HL-60/S4 treated with phorbol 12-myristate 13-acetate at 8.2 ng/mL for 4 days and 3 days (cell line): Measurements from ENCODE around the gene RPGRIP1L.
"Not testable (repeated sequence)": the region's sequence is repeated elsewhere in the genome, so short reads cannot be mapped to it uniquely, and the experiment has no call there.

Experiments used
- in situ Hi-C: fragments of 300-500 bp; cut with MboI; formaldehyde crosslinking; loops from 2 replicates; pipeline ENCODE4 v1.15.0; 2022; ENCODE audit warnings: low sequenced_read_pairs

The RPGRIP1L gene

DNA sequence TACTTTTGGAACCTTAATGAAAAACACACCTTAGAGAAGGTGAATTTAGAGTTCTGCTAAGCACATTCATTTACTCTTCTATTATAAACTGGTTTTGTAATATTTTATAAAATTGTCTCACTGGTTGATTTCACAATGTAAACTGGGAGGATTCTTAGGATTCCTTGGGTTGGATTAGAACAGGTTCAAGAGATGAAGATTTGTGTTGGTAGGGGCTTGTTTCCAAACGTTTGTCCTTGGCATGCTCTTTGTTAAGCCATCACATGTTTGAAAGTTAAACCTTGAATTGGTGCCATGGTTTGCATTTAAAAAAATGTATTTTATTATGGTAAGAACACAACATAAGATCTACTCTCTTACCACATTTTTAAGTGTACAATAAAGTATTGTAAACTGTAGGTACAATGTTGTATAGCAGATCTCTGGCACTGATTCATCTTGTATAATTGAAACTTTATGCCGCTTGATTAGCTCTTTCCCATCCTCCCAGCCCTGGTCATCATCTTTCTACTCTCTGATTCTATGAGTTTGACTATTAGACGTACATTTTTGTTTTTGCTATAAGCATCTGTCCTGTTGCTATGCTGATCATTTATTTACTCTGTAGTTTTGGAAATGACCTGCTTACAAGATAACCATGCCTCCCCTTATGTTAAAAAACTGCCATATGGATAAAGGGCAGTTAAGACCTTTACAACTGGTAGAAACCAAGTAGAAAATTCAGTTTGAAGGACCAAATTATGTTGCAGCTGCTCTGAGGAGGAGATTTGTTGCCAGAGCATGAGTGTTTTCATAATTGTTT, 9.9 kb upstream of the RPGRIP1L start:
- in situ Hi-C loops = no loop called here

DNA sequence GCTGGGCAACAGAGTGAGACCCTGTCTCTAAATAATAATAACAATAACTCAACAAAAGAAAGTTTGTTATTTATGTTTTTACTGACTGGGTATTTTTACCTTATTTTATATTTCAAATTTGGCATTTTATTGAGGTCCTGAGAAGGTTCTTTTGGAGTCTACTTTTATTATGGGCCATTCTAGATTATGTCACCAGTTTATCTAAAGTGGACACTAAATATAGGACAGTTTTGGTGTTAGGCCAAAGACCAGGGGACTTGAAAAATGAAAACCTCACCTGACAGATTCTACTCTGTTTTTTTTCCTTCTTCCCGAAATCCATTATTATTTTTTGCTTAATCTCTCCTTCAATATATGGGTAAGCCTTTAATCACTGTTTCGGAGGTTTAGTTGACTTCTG, 8.4 kb upstream of the RPGRIP1L start:
- in situ Hi-C loops = no loop called here

DNA sequence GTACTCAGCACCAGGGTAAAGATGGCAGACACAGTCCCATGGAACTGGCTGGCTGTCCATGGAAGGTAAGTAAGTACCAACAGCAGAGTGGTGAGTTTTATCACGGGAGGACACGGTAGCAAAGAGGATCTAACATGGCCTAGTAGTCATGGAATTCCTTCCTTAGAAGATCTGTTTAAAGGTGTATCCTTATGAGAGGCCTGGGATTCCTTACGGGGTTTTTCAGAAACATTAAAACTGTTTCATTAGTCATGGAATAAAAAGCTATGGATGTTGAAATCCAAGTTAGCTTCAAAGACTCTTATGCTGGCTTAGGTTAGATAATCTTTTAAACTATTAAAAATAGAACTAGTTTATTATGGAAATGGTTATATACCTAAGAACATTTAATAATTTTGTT, 7.7 kb upstream of the RPGRIP1L start:
- in situ Hi-C loops = no loop called here

DNA sequence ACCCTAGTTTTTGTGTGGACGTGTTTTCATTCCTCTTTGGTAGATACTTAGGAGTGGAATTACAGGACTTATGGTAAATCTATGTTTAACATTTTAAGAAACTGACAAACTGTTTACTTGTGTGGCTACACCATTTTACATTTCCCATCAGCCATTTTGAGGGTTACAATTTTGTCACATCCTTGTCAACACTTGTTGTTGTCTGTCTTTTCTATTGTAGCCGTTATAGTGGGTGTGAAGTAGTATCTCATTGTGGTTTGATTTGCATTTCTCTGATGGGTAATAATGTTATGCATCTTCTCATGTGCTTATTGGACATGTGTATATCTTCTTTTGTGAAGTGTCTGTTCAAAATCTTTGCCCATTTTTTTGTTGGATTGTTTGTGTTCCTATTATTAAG, 4.8 kb upstream of the RPGRIP1L start:
- in situ Hi-C loops = no loop called here

DNA sequence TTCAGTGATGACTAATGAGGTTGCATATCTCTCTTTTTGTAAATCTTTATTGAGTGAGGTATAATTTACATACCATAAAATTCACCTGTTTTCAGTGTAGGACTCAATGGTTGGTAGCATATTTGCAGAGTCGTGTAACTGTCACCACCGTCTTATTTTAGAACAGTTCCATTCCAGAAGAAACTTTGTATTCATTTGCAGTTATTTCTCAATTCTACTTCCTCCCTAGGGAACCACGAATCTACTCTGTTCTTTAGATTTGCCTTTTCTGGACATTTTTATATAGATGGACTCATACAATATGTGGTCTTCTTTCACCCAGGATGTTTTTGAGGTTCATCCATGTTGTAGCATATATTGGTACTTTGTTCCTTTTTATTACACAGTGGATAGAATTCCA, 4.0 kb upstream of the RPGRIP1L start:
- in situ Hi-C loops = no loop called here

DNA sequence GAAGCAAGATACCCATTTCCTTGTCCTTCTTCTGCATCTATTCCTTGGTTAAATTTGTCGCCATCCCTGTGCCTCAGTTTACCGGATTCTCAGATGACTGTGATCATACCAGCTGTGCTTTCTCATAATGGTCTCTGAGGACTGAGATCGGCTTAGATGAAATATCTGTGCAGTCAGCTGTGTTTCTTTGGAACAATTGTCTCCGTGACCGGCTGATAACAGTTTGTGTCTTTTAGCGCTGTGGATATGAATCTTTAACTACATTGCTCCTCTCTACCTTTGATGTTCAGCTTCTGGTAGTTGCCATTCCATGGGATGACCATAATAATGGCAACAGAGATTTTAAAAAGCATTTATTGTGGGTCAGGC, 770 bp upstream of the RPGRIP1L start:
- in situ Hi-C loops = no loop called here

DNA sequence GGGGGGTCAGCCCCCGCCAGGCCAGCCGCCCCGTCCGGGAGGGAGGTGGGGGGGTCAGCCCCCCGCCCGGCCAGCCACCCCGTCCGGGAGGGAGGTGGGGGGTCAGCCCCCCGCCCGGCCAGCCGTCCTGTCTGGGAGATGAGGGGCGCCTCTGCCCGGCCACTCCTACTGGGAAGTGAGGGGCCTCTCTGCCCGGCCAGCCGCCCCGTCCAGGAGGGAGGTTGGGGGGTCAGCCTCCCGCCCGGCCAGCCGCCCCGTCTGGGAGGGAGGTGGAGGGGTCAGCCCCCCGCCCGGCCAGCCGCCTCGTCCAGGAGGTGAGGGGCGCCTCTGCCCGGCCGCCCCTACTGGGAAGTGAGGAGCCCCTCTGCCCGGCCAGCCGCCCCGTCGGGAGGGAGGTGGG, 5.4 kb downstream of the RPGRIP1L start:
- in situ Hi-C loops = not testable (repeated sequence)

DNA sequence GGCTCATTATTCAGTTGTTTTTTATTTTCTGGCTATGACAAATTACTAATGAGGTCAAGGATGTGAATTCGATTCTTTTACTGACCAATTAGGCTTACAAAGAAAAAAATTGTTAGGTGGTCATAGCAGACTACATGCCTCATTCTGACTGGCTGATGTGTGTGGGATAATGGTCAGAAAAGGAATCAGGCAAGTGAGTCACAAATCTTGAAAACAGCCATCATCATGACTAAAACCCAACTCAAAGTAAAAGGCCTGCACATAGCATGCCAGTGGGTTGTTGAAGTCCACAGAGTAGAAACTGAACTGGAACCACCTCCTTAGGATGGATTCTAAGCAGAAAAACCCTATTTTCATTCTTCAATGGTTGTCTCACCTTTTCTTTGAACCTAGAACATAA, 8.6 kb downstream of the RPGRIP1L start:
- in situ Hi-C loops = no loop called here

DNA sequence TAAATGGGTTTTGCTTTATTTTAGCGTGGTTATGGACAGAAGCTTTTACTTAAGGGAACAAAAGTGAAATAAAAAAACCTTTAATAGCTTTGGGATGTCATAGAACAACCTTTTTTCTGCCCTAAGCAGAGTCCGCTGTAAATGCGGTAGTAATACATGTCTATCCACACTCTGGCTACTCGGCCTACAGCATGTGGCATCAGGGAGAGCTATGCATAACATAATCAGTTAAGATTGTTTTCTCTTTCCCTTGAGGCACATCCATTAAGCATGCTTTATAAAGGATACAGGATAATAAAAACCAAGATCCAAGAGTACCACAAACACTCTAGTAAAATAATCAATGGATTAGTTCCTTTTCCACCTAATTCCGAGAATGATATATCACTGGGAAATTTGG, 10.3 kb downstream of the RPGRIP1L start:
- in situ Hi-C loops = no loop called here

DNA sequence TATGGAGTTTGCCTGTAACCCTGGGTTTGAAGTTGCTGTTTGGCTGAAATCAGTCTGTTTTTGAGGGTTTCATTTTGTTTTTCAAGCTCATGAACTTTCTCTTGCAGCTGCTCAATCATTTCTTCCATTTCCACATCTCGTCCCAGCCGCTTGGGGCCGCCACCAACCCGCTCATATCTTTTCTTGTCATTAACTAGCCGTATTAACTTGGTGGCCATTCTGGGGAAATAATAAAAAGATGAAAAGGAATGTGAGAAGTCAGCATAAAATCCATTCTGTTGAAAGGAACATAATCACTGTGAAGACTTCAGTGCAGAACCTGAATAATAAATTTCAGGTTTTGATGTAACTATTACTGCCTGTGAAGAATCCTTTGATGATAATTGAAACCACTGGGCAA, 11.5 kb downstream of the RPGRIP1L start:
- in situ Hi-C loops = no loop called here

DNA sequence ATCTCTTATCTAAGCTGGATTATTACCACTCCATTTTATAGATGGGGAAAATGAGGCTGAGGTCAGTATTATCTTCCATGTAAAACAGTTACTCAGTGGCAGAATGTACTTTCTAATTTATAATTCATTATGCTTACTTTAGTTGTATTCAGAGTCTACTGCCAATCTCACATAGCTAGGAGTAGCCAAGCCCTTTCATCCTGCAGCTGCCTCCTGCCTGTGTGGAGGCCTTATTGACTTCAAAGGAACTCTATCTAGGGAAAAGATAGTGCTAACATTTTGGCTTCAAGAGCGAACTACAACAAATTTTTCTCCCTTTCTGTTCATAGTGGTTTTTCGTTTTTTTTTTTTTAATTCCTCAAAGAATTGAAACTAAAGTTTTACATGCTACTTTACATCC, 12.9 kb downstream of the RPGRIP1L start:
- in situ Hi-C loops = no loop called here

DNA sequence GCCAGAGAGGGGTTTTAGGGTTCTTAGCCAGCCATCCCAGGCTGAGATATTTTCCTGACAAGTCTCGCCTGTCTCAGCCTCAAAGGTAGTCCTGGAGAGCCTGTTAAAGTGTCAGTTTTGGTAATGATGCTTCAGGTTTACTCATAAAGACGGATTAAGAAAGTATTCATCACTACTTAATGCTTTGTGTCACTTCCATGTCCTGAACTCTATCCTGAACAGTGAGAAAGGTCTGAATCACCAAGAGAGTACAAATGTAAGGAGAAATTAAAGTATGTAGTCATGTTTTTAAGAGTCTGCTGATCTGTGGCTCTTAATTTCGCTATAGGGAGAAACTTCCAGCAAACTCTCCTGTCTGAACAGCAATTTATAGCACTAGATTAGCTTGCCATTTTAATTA, 14.0 kb downstream of the RPGRIP1L start:
- in situ Hi-C loops = no loop called here

DNA sequence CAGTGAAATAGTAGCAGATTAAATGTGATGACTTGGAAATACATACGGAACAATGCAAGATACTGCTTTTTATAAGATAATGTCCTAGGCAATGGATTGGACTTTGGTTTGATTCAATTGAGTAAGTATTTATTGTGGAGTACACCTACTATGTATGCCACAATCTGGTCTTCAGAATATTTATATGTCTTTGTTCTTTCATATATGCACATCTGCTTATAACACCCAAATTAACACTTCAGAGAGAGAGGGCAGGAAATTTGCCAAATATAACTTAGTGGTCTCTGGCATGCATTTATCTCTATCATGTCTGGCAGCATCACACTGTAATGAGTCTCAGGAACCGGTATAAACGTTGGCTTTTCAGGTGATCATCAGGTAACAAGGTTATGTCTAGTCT, 16.9 kb downstream of the RPGRIP1L start:
- in situ Hi-C loops = no loop called here

DNA sequence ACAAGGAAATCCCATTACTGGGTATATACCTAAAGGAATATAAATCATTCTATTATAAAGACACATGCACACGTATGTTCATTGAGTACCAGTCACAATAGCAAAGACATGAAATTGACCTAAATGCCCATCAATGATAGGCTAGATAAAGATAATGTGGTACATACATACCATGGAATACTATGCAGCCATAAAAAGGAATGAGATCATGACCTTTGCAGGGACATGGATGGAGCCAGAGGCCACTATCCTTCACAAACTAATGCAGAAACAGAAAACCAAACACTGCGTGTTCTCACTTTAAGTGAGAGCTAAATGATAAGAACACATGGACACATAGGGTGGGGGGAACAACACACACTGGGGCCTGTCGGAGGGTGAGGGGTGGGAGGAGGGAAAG, 18.3 kb downstream of the RPGRIP1L start:
- in situ Hi-C loops = not testable (repeated sequence)

DNA sequence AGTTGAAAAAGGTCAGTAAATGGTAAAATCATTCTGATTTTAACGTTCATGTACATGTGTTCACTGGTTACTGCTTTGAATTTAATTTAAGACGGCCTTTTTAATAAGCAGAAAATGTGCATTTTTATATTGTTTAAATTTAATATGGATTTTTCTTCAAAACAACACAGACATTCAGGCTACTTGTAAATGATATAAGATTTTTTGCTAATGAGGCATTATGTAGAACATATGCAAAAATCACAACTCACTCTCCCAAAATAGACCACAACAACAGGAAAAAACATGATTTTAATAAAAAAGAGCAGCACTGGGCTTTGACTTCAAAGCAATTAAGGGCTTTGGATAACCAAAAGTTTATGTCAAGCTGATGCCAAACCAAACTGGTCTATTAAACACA, 22.3 kb downstream of the RPGRIP1L start:
- in situ Hi-C loops = no loop called here

DNA sequence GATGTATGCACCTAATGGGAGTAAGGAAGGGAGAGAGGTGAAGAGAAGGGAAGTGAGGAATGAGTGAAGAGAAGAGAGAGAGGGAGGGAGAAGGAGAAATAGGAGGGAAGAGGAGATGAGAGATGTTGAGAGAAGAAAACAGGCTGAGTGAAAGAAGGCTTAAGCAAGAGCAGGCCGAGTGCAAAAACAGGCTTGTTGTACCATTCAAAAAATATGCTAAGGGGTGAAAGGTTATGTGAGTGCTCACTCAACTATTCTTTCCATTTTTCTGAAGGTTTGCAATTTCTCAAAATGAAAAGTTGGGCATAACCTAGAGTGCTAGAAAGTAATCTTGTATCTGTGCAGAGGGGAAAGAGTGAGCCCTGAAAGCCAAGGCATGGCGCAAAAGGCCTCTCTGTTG, 22.9 kb downstream of the RPGRIP1L start:
- in situ Hi-C loops = no loop called here

DNA sequence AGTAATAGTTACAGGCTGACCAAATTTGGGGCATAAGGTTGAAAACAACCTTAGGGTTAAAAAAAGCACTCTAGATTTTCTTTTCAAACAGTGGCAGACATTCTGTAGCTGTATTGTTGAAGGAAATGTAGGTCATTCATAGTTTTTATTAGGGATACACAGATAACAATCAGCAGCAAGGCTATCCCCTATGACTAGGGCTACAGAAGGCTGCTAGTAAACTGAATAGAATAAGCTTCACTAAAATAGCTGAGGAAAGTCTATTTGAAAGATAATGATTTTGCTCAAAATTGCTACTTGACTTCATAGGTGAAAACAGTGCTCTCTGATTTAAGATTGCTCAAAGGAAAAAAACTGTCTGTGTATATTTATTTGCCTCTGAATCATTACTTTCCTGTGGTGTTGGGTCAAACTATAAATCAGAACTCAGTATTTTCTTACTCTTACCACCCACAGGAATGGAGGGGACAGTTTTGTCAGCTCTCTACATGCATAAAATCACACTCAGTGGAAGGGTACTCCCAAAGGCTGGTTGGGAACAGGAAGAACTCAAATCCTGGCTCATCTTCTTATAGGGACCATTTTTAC, 24.8 kb downstream of the RPGRIP1L start:
- in situ Hi-C loops = no loop called here

DNA sequence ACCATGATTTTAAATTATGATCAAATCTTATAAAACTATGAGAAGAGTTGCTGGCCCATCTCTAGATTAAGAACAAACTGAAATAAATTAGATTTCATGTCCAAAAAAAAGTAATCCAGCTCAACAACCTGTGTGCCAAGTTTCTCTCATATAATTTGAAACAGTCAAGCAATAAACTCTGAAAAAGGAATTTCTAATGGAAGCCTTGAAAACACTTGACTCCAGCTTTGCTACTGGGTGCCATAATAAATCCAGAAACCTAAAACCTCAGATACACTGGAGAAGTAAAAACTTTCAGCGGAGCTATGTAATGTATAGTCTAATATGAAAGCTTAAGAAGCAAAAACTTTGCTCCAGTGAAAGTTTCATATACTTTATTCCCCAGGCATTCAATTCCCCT, 25.5 kb downstream of the RPGRIP1L start:
- in situ Hi-C loops = no loop called here

DNA sequence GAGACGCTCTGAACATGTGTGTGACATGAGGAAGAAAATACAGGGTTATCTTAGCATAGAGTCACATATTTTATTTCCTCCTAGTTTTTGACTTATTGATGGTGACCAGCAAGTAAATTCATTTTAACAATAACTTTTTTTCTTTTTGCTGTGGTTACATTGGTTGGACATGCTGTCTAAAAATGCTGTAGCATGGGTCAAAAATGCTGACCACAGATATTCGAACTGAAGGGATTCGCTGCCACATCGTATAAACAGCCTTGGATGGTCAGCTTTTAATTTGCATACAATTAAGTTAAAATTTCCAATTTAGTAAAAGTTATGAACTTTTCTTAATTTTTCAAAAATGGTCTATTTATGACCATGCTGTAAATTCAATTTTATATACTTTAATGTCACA, 30.5 kb downstream of the RPGRIP1L start:
- in situ Hi-C loops = no loop called here

DNA sequence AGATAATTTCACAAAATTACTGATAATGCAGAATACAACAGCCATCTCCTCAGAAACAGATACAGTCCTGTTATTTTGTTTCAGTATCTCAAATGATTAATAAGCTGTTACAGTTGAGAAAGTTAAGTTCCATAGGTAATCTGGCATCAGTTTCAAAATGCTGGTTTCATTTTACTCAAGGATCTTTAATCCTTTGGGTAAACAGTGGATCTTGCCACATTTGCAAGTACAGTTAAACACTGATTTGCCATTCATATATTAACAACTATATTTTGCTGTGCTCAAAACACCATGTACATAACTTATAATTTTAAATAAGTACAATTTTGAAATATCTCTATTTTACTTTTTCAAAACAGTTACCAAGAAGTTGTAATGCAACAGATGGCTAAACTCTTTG, 31.2 kb downstream of the RPGRIP1L start:
- in situ Hi-C loops = no loop called here

DNA sequence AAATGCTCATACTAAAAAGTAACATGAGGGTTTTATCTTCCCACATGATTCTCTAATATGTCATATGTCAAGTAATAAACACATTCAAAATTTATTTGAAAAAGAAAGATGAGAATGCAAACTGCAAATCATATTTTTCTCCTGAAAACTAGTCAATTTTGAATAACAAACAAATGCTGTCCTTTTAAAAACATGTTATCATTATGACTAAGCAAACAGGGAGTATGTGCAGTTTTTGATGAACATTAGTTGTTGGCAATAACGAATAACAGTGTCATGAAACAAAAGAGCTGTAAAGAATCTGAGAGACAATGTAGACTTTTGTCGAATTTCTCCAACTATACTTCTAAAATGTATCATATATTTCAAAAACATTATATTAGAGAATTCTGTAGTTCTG, 34.8 kb downstream of the RPGRIP1L start:
- in situ Hi-C loops = no loop called here

DNA sequence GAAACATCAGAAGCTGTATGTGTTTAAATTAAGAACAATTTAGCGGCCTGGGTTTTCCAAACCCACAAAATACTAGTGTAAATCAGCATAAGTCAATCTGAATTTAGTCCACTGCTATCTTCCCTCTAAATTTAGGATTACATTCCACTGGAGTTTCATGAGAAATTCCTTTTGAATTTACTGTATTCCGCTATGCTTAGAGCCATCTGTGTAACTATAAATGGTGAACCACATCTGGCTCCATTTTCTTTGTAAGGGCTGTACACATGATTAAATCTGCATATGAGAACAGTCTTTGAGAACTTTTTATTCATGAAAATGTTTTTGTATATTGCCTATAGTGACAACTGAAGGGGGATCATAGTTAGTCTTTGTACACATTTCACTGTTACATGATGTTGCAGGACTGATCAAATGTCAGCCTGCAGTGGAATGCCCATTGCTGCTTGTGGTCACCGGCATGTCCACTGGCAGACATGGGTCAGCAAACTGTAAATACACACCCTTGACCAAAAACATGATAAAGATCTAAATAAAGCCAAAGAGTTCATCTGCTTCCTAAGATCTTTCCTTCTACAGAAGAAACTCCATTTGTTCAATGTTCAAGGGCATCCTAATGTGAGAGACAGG, 36.8 kb downstream of the RPGRIP1L start:
- in situ Hi-C loops = no loop called here
